ENCODE measurements around the gene GPR21. TPM values are rescaled to one million over a fixed set of nuclear protein-coding genes. Genes with fewer than 3 reads are reported as not detected.

The GPR21 gene
- total RNA-seq, 1 experiment from 2014 or later, result 0.37 TPM

- intact Hi-C loops (cut with micrococcal nuclease), result no loop called here
- CTCF ChIA-PET, result no interaction called here
- POLR2A ChIA-PET, result interaction anchor here (1.0 kb wide), 1 partner anchor 43 kb away, joined by 3 read pairs; no protein-coding TSS in a partner anchor
- Mint-ChIP-seq H3K36me3 (ENCODE audit: insufficient read depth, unreplicated experiment) (peaks cover 22% of the 10 kb centered on the region), H3K4me1 (ENCODE audit: insufficient read depth, unreplicated experiment) (peaks cover 27% of the 10 kb centered on the region), H3K27me3 (ENCODE audit: insufficient read depth, unreplicated experiment) (no peaks in the 10 kb centered on the region), H3K9me3 (ENCODE audit: unreplicated experiment) (peaks cover 16% of the 10 kb centered on the region), H3K4me3 (ENCODE audit: unreplicated experiment) (no peak overlapping the region), H3K27ac (ENCODE audit: low read depth, unreplicated experiment) (no peak overlapping the region)
- no TSS peak for BruUV-seq (replicated peaks)
- no peak for DNase-seq (ENCODE audit: unreplicated experiment)
- no peak for TF ChIP-seq CTCF (IDR thresholded peaks at IDR 0.05; ENCODE audit: unreplicated experiment)
Observed at GRCh38 chr9:123041489-123041888, 8.0 kb downstream of the GPR21 start.

- H3K27ac Mint-ChIP-seq (ENCODE audit: low read depth, unreplicated experiment), result peak overlapping the region; percentile 82
- peaks cover 16% of the 10 kb centered on the region for H3K9me3 Mint-ChIP-seq (ENCODE audit: unreplicated experiment)
- no peak for TF ChIP-seq CTCF (IDR thresholded peaks at IDR 0.05; ENCODE audit: unreplicated experiment)
- ChIA-PET POLR2A (interaction anchor here (1.4 kb wide), 1 partner anchor 130 kb away, joined by 3 read pairs; the partner anchor contains the start of gene ZBTB6), CTCF (no interaction called here)
- H3K4me3 Mint-ChIP-seq (ENCODE audit: unreplicated experiment), result no peak overlapping the region
- intact Hi-C loops (cut with micrococcal nuclease), result no loop called here
- peaks cover 22% of the 10 kb centered on the region for H3K36me3 Mint-ChIP-seq (ENCODE audit: insufficient read depth, unreplicated experiment)
- DNase-seq (ENCODE audit: unreplicated experiment), result no peak
- BruUV-seq (replicated peaks), result no TSS peak
- peaks cover 21% of the 10 kb centered on the region for H3K4me1 Mint-ChIP-seq (ENCODE audit: insufficient read depth, unreplicated experiment)
- H3K27me3 Mint-ChIP-seq (ENCODE audit: insufficient read depth, unreplicated experiment), result no peaks in the 10 kb centered on the region
Observed at GRCh38 chr9:123043081-123043939, 9.8 kb downstream of the GPR21 start.

DNA sequence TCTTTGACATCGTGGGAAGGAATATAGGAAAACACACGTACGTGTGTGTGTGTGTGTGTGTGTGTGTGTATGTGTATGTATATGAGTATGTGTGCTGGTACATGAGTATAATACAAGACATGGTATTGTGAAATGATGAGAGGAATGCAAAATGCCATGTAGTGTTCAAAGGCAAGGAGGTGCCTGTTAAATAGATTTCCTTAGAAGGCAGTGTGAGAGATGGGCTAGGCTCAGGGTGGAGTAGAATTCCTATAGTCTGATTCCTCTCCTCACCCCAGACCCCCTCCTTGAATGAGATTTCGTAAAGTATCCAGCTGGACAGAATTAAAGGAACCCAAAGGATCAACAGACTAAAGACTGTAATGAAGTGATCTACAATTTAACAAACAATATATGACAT is 11.1 kb downstream of the GPR21 start:
- TF ChIP-seq CTCF (IDR thresholded peaks at IDR 0.05; ENCODE audit: unreplicated experiment), result no peak
- Mint-ChIP-seq H3K27me3 (ENCODE audit: insufficient read depth, unreplicated experiment) (no peaks in the 10 kb centered on the region), H3K9me3 (ENCODE audit: unreplicated experiment) (peaks cover 16% of the 10 kb centered on the region), H3K4me1 (ENCODE audit: insufficient read depth, unreplicated experiment) (peaks cover 25% of the 10 kb centered on the region), H3K4me3 (ENCODE audit: unreplicated experiment) (no peak overlapping the region), H3K27ac (ENCODE audit: low read depth, unreplicated experiment) (peak overlapping the region; percentile 85), H3K36me3 (ENCODE audit: insufficient read depth, unreplicated experiment) (peaks cover 22% of the 10 kb centered on the region)
- no TSS peak for BruUV-seq (replicated peaks)
- DNase-seq (ENCODE audit: unreplicated experiment), result peak; percentile 3
- ChIA-PET CTCF (no interaction called here), POLR2A (interaction anchor here (1.1 kb wide), 1 partner anchor 9 kb away, joined by 4 read pairs; no protein-coding TSS in a partner anchor)
- intact Hi-C loops (cut with micrococcal nuclease), result no loop called here

GRCh38 chr9:123046406-123047195 is 13.1 kb downstream of the GPR21 start:
- no peaks in the 10 kb centered on the region for H3K27me3 Mint-ChIP-seq (ENCODE audit: insufficient read depth, unreplicated experiment)
- no peak overlapping the region for H3K4me3 Mint-ChIP-seq (ENCODE audit: unreplicated experiment)
- DNase-seq (ENCODE audit: unreplicated experiment), result no peak
- ChIA-PET CTCF (interaction anchor here (0.6 to 1.4 kb wide), 3 partner anchors 46 to 115 kb away, joined by 3 to 4 read pairs (median 3); no protein-coding TSS in a partner anchor), POLR2A (interaction anchor here (0.7 kb wide), 1 partner anchor 25 kb away, joined by 3 read pairs; no protein-coding TSS in a partner anchor)
- peaks cover 21% of the 10 kb centered on the region for H3K36me3 Mint-ChIP-seq (ENCODE audit: insufficient read depth, unreplicated experiment)
- H3K4me1 Mint-ChIP-seq (ENCODE audit: insufficient read depth, unreplicated experiment), result peaks cover 27% of the 10 kb centered on the region
- no TSS peak for BruUV-seq (replicated peaks)
- intact Hi-C loops (cut with micrococcal nuclease), result no loop called here
- TF ChIP-seq CTCF (IDR thresholded peaks at IDR 0.05; ENCODE audit: unreplicated experiment), result no peak
- peaks cover 16% of the 10 kb centered on the region for H3K9me3 Mint-ChIP-seq (ENCODE audit: unreplicated experiment)
- H3K27ac Mint-ChIP-seq (ENCODE audit: low read depth, unreplicated experiment), result no peak overlapping the region

All from MCF 10A (cell line).